ENCODE data around the gene SRGAP3. TPM values are rescaled to one million over a fixed set of nuclear protein-coding genes. Genes with fewer than 3 reads are reported as not detected.

Gene SRGAP3
- total RNA-seq, 4 donors from 2014 or later = 2.4 to 35.5 (median 8.2) TPM

- no peak for TF ChIP-seq POLR2A (IDR thresholded peaks at IDR 0.05)
- TF ChIP-seq CTCF (IDR thresholded peaks at IDR 0.05) = no peak
- DNase-seq = no peak
- Histone ChIP-seq H3K9me3 (no peaks in the 10 kb centered on the region), H3K4me1 (no peaks in the 10 kb centered on the region), H3K36me3 (no peaks in the 10 kb centered on the region), H3K4me3 (no peak overlapping the region), H3K27me3 (no peaks in the 10 kb centered on the region), H3K27ac (no peak overlapping the region)
- intact Hi-C loops (cut with DNase I; ENCODE audit: low total_unique reads) = no loop called here
Observed at GRCh38 chr3:9007928-9008327, 241.5 kb downstream of the SRGAP3 start.

- DNase-seq = no peak
Observed at GRCh38 chr3:9007213-9007612, 242.2 kb downstream of the SRGAP3 start.

GRCh38 chr3:9000041-9000440, 249.4 kb downstream of the SRGAP3 start:
- H3K36me3 ChIP-seq = peaks cover 0 to 3% of the 10 kb centered on the region in 2 donors
- no peak overlapping the region for H3K27ac ChIP-seq
- H3K4me3 ChIP-seq = no peak overlapping the region
- H3K27me3 ChIP-seq = no peaks in the 10 kb centered on the region
- TF ChIP-seq CTCF (IDR thresholded peaks at IDR 0.05) = no peak
- TF ChIP-seq POLR2A (IDR thresholded peaks at IDR 0.05) = no peak
- H3K9me3 ChIP-seq = no peaks in the 10 kb centered on the region
- DNase-seq = no peak
- no peaks in the 10 kb centered on the region for H3K4me1 ChIP-seq
- intact Hi-C loops (cut with DNase I; ENCODE audit: low total_unique reads) = no loop called here

More at GRCh38 chr3:9007213-9007612, 242.2 kb downstream of the SRGAP3 start:
- Histone ChIP-seq H3K4me1 (no peaks in the 10 kb centered on the region), H3K27ac (no peak overlapping the region), H3K9me3 (no peaks in the 10 kb centered on the region), H3K4me3 (no peak overlapping the region), H3K27me3 (no peaks in the 10 kb centered on the region), H3K36me3 (no peaks in the 10 kb centered on the region)
- no peak for TF ChIP-seq POLR2A (IDR thresholded peaks at IDR 0.05)
- no peak for TF ChIP-seq CTCF (IDR thresholded peaks at IDR 0.05)
- intact Hi-C loops (cut with DNase I; ENCODE audit: low total_unique reads) = no loop called here

GRCh38 chr3:8997151-8997550, 252.3 kb downstream of the SRGAP3 start:
- no peak overlapping the region for H3K27ac ChIP-seq
- intact Hi-C loops (cut with DNase I; ENCODE audit: low total_unique reads) = loop anchor here (10.0 kb wide), 1 partner anchor 68 kb away; no protein-coding TSS in a partner anchor
- no peak for TF ChIP-seq CTCF (IDR thresholded peaks at IDR 0.05)
- no peak for TF ChIP-seq POLR2A (IDR thresholded peaks at IDR 0.05)

GRCh38 chr3:8996681-8997121, 252.7 kb downstream of the SRGAP3 start:
- peaks cover 0 to under 1% of the 10 kb centered on the region in 2 donors for H3K36me3 ChIP-seq
- no peak overlapping the region for H3K4me3 ChIP-seq
- DNase-seq = peak; percentile 65 to 72
- H3K9me3 ChIP-seq = no peaks in the 10 kb centered on the region
- TF ChIP-seq CTCF (IDR thresholded peaks at IDR 0.05) (peak in 2 of 4 experiments; percentile 39 to 60), POLR2A (IDR thresholded peaks at IDR 0.05) (no peak)
- H3K27me3 ChIP-seq = no peaks in the 10 kb centered on the region
- H3K4me1 ChIP-seq = no peaks in the 10 kb centered on the region
- intact Hi-C loops (cut with DNase I; ENCODE audit: low total_unique reads) = loop anchor here (10.0 kb wide), 1 partner anchor 68 kb away; no protein-coding TSS in a partner anchor
- peak overlapping the region in 1 of 2 donors; percentile 31 for H3K27ac ChIP-seq

More at GRCh38 chr3:8997151-8997550, 252.3 kb downstream of the SRGAP3 start:
- no peaks in the 10 kb centered on the region for H3K4me1 ChIP-seq
- H3K4me3 ChIP-seq = no peak overlapping the region
- H3K27me3 ChIP-seq = no peaks in the 10 kb centered on the region
- peaks cover 0 to 3% of the 10 kb centered on the region in 2 donors for H3K36me3 ChIP-seq
- H3K9me3 ChIP-seq = no peaks in the 10 kb centered on the region
- DNase-seq = no peak

All from uterus (tissue), 4 donors.